Fibroblast of pulmonary artery (primary cell): ENCODE measurements around the gene MBLAC1.
A peak's percentile ranks its signal among the peaks of the same experiment; 100 is the strongest.

ENCODE experiments used
- DNase-seq: peaks from one replicate; pipeline ENCODE4 v3.0.0-alpha.2; 2010; ENCODE audit warnings: low read depth
- H3K4me3 ChIP-seq: replicated peaks from 2 replicates; pipeline ENCODE4 v1.5.1; 2011; ENCODE audit warnings: low read depth, mild to moderate bottlenecking, control low read depth, low read length, moderate library complexity
- TF ChIP-seq, protein P1 (sequence below): IDR thresholded peaks from 2 replicates; pipeline ENCODE4 v1.5.1; 2011; ENCODE audit warnings: mild to moderate bottlenecking, control low read depth, low read length, inconsistent platforms; ENCODE audit errors: missing control alignments

Gene MBLAC1

GRCh38 chr7:100176096-100177044 lies 49.6 kb downstream of the MBLAC1 start:
- DNase-seq, result no peak
- TF ChIP-seq, protein P1, sequence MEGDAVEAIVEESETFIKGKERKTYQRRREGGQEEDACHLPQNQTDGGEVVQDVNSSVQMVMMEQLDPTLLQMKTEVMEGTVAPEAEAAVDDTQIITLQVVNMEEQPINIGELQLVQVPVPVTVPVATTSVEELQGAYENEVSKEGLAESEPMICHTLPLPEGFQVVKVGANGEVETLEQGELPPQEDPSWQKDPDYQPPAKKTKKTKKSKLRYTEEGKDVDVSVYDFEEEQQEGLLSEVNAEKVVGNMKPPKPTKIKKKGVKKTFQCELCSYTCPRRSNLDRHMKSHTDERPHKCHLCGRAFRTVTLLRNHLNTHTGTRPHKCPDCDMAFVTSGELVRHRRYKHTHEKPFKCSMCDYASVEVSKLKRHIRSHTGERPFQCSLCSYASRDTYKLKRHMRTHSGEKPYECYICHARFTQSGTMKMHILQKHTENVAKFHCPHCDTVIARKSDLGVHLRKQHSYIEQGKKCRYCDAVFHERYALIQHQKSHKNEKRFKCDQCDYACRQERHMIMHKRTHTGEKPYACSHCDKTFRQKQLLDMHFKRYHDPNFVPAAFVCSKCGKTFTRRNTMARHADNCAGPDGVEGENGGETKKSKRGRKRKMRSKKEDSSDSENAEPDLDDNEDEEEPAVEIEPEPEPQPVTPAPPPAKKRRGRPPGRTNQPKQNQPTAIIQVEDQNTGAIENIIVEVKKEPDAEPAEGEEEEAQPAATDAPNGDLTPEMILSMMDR, result no peak

DNA sequence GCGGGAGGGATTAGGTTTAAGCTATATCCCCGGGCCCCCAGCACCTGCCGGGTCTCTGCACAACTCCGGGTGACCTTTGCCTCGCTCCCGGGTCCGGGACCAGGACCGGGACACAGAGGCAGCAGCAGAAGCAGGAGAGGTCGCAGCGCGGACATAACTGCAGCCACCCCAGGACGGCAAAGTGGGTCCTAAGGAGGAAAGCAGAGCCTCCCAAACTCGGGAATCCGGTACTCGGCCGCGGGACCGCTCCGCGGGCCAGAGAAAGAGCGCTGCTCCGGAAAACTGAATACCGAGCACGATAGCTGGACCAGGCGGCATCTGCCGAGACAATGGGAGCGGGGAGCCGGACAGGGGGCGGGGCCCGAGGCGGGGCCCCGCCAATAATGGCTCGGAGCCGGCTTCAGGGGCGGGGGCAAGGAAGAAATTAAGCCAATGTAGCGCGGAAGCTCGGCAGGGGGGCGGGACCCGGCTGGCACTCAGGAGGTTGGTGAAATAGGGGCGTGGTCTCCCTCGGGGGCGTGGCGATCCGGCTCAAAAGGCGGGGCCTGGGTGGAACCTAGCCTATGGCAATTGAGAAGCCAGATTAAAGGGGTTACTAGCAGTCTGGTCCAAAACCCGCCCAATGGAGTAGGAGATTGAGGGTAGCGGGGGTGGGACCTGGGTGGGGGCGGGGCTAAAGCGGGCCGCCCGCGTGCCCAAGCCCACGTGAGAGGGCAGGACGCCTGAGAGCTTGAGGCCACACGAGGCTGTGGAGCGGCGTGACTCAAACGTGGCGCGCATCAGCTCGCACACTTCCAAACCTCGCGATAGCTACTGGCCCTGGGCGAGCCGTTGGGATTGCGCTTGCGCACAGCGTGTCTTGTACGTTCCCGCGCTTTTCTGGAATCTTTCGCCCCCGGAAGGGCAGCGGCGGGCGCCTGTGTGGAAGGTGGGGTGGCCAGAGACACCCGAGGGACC lies 50.6 kb downstream of the MBLAC1 start, which contains the start of the genes GPC2 and STAG3:
GPC2 (minus strand) TSS at position 337 of the 957 bp plus-strand sequence; CDS start at position 155, 182 bp downstream.
STAG3 (plus strand) TSS at position 874 of the 957 bp plus-strand sequence. CDS start 2,639 bp downstream, outside the sequence.
- peak within 1 kb of the TSS; percentile 79 for H3K4me3 ChIP-seq
- TF ChIP-seq, protein P1, result no peak
- DNase-seq, result peak; percentile 97

More at GRCh38 chr7:100176096-100177044, 49.6 kb downstream of the MBLAC1 start:
- H3K4me3 ChIP-seq, result peak overlapping the region; percentile 79
